Measurements from ENCODE around the gene FOXK2. TPM values are rescaled to one million over a fixed set of nuclear protein-coding genes. Genes with fewer than 3 reads are reported as not detected.
A peak's percentile ranks its signal among the peaks of the same experiment; 100 is the strongest.

Gene FOXK2
- total and polyA plus RNA-seq, 2 experiments from 2014 or later, result 30.2 to 37.7 TPM

DNA sequence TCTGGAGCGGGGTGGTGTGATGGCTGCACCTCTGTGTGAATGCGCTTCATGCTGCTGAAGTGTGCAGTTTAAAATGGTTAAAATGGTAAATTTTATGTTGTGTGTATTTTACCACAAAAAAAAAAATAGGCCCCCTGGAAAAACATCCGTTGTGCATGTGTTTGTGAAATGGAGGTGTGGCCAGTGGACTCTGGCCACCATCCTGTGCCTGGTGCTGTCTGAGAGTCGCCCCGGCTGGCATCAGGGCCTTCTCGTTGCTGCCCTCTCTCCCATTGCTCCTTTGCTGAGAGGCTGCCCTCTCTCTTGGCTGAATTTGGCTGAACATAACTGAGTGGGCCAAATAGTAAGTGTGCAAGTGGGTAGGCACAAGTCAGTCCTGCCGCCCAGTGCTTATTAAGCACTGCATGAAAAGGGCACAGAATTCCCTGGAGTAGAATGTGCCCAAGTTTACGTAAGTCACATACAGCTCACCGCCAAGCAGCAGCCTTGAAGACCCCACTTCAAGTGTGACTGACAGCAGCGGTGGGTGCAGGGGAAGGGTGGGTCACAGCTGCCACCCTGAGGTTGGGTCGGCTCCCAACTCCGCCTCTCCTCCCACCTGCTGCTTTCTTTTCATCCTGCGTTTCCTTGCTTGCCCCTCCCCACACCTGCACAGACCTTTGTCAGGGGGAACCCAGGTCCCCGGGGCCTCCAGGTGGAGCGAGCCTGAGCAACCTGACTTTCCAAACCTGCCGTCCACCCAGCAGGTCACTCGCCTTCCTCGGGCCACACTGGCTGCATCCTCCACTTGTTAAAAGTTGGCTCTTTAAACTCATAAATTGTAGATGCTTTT, 46.8 kb downstream of the FOXK2 start:
- TF ChIP-seq EZH2phosphoT487 (IDR thresholded peaks at IDR 0.05; ENCODE audit: low read depth, severe bottlenecking, unreplicated experiment) (no peak), EZH2 (IDR thresholded peaks at IDR 0.05; ENCODE audit: borderline replicate concordance) (no peak)
- TF ChIP-seq, protein P1, sequence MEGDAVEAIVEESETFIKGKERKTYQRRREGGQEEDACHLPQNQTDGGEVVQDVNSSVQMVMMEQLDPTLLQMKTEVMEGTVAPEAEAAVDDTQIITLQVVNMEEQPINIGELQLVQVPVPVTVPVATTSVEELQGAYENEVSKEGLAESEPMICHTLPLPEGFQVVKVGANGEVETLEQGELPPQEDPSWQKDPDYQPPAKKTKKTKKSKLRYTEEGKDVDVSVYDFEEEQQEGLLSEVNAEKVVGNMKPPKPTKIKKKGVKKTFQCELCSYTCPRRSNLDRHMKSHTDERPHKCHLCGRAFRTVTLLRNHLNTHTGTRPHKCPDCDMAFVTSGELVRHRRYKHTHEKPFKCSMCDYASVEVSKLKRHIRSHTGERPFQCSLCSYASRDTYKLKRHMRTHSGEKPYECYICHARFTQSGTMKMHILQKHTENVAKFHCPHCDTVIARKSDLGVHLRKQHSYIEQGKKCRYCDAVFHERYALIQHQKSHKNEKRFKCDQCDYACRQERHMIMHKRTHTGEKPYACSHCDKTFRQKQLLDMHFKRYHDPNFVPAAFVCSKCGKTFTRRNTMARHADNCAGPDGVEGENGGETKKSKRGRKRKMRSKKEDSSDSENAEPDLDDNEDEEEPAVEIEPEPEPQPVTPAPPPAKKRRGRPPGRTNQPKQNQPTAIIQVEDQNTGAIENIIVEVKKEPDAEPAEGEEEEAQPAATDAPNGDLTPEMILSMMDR (IDR thresholded peaks at IDR 0.05; ENCODE audit: poor library complexity), result no peak
- WGBS (ENCODE audit: low lambda C conversion rate, missing lambda C conversion rate), result 85% methylated on average over 18 of the region's 18 CpGs
- DNase-seq (ENCODE audit: low spot score), result no peak
- Histone ChIP-seq H4K20me1 (ENCODE audit: insufficient read depth, poor library complexity, severe bottlenecking) (peaks cover 37% of the 10 kb centered on the region), H3K79me2 (peaks cover 93% of the 10 kb centered on the region), H3K36me3 (replicated peaks; ENCODE audit: insufficient read depth, low read depth) (no peaks in the 10 kb centered on the region), H3K27ac (no peak overlapping the region), H3K9me2 (replicated peaks; ENCODE audit: insufficient read depth) (no peaks in the 10 kb centered on the region), H3K4me3 (no peak overlapping the region), H2AFZ (no peak overlapping the region), H3K9me3 (ENCODE audit: low read depth) (no peaks in the 10 kb centered on the region), H3K4me1 (ENCODE audit: insufficient read depth) (peaks cover 35% of the 10 kb centered on the region), H3K27me3 (no peaks in the 10 kb centered on the region), H3K4me2 (no peak overlapping the region)

DNA sequence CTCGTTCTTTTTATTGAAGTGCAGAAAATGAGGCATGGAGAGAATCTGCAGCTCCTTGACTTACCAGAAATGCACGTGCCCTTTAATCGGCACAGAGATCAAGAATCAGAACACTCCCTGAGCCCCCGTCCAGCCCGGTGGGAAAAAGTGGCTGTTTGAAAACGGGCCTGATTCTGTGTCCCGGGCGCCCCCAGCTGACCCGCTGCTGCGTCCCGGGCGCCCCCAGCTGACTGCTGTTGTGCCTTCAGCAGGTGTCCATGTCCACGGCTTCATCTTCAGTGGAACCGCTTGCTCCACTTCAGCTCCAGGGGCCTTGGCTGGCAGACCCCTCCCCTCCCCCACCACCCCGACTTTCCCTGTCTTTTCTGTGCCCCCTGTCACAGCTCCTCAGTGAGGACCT, 47.8 kb downstream of the FOXK2 start:
- H3K27me3 ChIP-seq, result no peaks in the 10 kb centered on the region
- H4K20me1 ChIP-seq (ENCODE audit: insufficient read depth, poor library complexity, severe bottlenecking), result peaks cover 28% of the 10 kb centered on the region
- 93% methylated on average over 15 of the region's 15 CpGs for WGBS (ENCODE audit: low lambda C conversion rate, missing lambda C conversion rate)
- no peaks in the 10 kb centered on the region for H3K9me2 ChIP-seq (replicated peaks; ENCODE audit: insufficient read depth)
- peak overlapping the region; percentile 81 for H3K27ac ChIP-seq
- no peak for DNase-seq (ENCODE audit: low spot score)
- H3K79me2 ChIP-seq, result peaks cover 93% of the 10 kb centered on the region
- no peaks in the 10 kb centered on the region for H3K9me3 ChIP-seq (ENCODE audit: low read depth)
- H2AFZ ChIP-seq, result no peak overlapping the region
- H3K4me2 ChIP-seq, result no peak overlapping the region
- H3K4me3 ChIP-seq, result no peak overlapping the region
- no peaks in the 10 kb centered on the region for H3K36me3 ChIP-seq (replicated peaks; ENCODE audit: insufficient read depth, low read depth)
- TF ChIP-seq EZH2 (IDR thresholded peaks at IDR 0.05; ENCODE audit: borderline replicate concordance), result no peak
- TF ChIP-seq EZH2phosphoT487 (IDR thresholded peaks at IDR 0.05; ENCODE audit: low read depth, severe bottlenecking, unreplicated experiment), result no peak
- TF ChIP-seq, protein P1 (IDR thresholded peaks at IDR 0.05; ENCODE audit: poor library complexity), result no peak
- H3K4me1 ChIP-seq (ENCODE audit: insufficient read depth), result peaks cover 35% of the 10 kb centered on the region

DNA sequence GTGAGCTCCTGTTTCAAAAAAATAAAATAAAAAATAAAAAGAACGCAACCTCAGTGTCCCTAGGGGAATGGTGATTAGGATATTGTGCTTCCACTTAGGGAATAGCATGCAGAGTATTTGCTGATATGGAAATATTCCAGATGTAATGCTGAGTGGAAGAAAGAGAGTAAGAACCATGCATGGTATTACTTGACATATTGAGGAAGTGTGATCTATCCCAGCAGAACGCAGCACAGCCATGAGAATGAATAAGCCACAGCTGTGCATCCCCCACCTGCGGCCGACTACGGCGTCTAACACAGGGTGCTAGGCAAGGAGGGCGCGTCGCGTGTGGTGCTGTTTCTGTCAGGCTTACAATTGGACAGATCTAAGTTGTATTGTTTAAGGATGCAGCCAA, 49.5 kb downstream of the FOXK2 start:
- peaks cover 16% of the 10 kb centered on the region for H4K20me1 ChIP-seq (ENCODE audit: insufficient read depth, poor library complexity, severe bottlenecking)

More for the DNA sequence above, 49.5 kb downstream of the FOXK2 start:
- Histone ChIP-seq H3K27ac (peak overlapping the region; percentile 81), H3K4me3 (no peak overlapping the region), H2AFZ (no peak overlapping the region), H3K9me2 (replicated peaks; ENCODE audit: insufficient read depth) (no peaks in the 10 kb centered on the region), H3K9me3 (ENCODE audit: low read depth) (no peaks in the 10 kb centered on the region), H3K36me3 (replicated peaks; ENCODE audit: insufficient read depth, low read depth) (no peaks in the 10 kb centered on the region), H3K79me2 (peaks cover 88% of the 10 kb centered on the region), H3K27me3 (no peaks in the 10 kb centered on the region), H3K4me1 (ENCODE audit: insufficient read depth) (peaks cover 33% of the 10 kb centered on the region), H3K4me2 (peak overlapping the region; percentile 46)
- TF ChIP-seq, protein P1 (IDR thresholded peaks at IDR 0.05; ENCODE audit: poor library complexity), result no peak
- TF ChIP-seq EZH2 (IDR thresholded peaks at IDR 0.05; ENCODE audit: borderline replicate concordance) (no peak), EZH2phosphoT487 (IDR thresholded peaks at IDR 0.05; ENCODE audit: low read depth, severe bottlenecking, unreplicated experiment) (no peak)
- WGBS (ENCODE audit: low lambda C conversion rate, missing lambda C conversion rate), result 93% methylated on average over 10 of the region's 10 CpGs
- DNase-seq (ENCODE audit: low spot score), result no peak
